GM12878 (cell line): ENCODE measurements around the gene LYRM2. TPM values are rescaled to one million over a fixed set of nuclear protein-coding genes. Genes with fewer than 3 reads are reported as not detected.

Source experiments
- ATAC-seq: fragments of 200-7000 bp; cut with Tn5 transposase; 3 replicates; pipeline ENCODE4 v1.9.1; 2020; ENCODE audit warnings: mild to moderate bottlenecking, moderate library complexity
- BruUV-seq: library from RNA; stranded (reverse); fragments of 400-500 nt; replicated peaks from 2 replicates; lab custom pipeline; 2021; lab: Mats Ljungman, UMichigan
- CTCF ChIA-PET: fragments of 300-600 bp; sonication (Branson Sonifier 250); formaldehyde crosslinking; extraction: SDS; loops from one replicate; lab custom pipeline; 2021; ENCODE audit warnings: inconsistent platforms; lab: Yijun Ruan, JAX
- POLR2A ChIA-PET: fragments of 350-600 bp; formaldehyde crosslinking; extraction: SDS; loops from one replicate; lab custom pipeline; 2021; ENCODE audit warnings: inconsistent platforms; lab: Charles Lee
- RAD21 ChIA-PET: fragments of 300-600 bp; sonication (Branson Sonifier 250); formaldehyde crosslinking; loops from one replicate; lab custom pipeline; 2023; ENCODE audit warnings: antibody characterized with exemption; ENCODE audit not compliant: unreplicated experiment; lab: Charles Lee
- SMC1A ChIA-PET: fragments of 300-600 bp; sonication (Branson Sonifier 250); formaldehyde crosslinking; loops from one replicate; lab custom pipeline; 2023; ENCODE audit not compliant: unreplicated experiment, uncharacterized antibody; lab: Charles Lee
- DNase-seq: peaks from one replicate; pipeline ENCODE4 v3.0.0-alpha.2; 2011; ENCODE audit warnings: low read depth, low spot score
- FAIRE-seq: peaks from 3 replicates; lab custom pipeline; 2011; peaks lifted over from hg19 to GRCh38; lab: Jason Lieb, UNC
- H2AFZ ChIP-seq: 2 replicates; pipeline ENCODE4 v1.6.0; 2011; ENCODE audit warnings: low read depth, low read length, control low read depth; ENCODE audit not compliant: control insufficient read depth
- H3K27ac ChIP-seq: 2 replicates; pipeline ENCODE4 v1.5.1; 2011; ENCODE audit warnings: control low read depth; ENCODE audit not compliant: control insufficient read depth, insufficient read depth
- H3K27me3 ChIP-seq, 2 experiments: replicated peaks in 1 of 2; 2 replicates each; pipeline versions ENCODE4 v1.6.0 to v1.6.1; 2011; ENCODE audit warnings: low read length in 1 of 2; ENCODE audit not compliant: control insufficient read depth in 2 of 2, insufficient read depth in 2 of 2
- H3K36me3 ChIP-seq, 2 experiments: 2 replicates each; pipeline ENCODE4 v1.5.1; 2011; ENCODE audit warnings: low read length in 1 of 2; ENCODE audit not compliant: control insufficient read depth in 2 of 2, insufficient read depth in 2 of 2
- H3K4me1 ChIP-seq: 2 replicates; pipeline ENCODE4 v1.6.1; 2011; ENCODE audit warnings: mild to moderate bottlenecking, low read length, moderate library complexity, mixed read lengths; ENCODE audit not compliant: control insufficient read depth, insufficient read depth
- H3K4me2 ChIP-seq: 2 replicates; pipeline ENCODE4 v1.6.0; 2011; ENCODE audit warnings: control low read depth; ENCODE audit not compliant: control insufficient read depth, insufficient read depth
- H3K4me3 ChIP-seq: fragments of 200-600 bp; sonication (generic); 2 replicates; pipeline ENCODE4 v1.5.1; 2016
- H3K79me2 ChIP-seq: 2 replicates; pipeline ENCODE4 v1.6.0; 2011; ENCODE audit warnings: low read length; ENCODE audit not compliant: control insufficient read depth, insufficient read depth
- H3K9ac ChIP-seq: 2 replicates; pipeline ENCODE4 v1.8.0; 2011; ENCODE audit warnings: low read length, control low read depth, mixed read lengths; ENCODE audit not compliant: control insufficient read depth, insufficient read depth
- H3K9me3 ChIP-seq: replicated peaks from 3 replicates; pipeline ENCODE4 v1.5.1; 2011; ENCODE audit warnings: mild to moderate bottlenecking, low read length; ENCODE audit not compliant: control insufficient read depth, insufficient read depth
- H4K20me1 ChIP-seq: 2 replicates; pipeline ENCODE4 v1.6.0; 2011; ENCODE audit not compliant: control insufficient read depth, insufficient read depth
- BHLHE40 ChIP-seq, 2 experiments: fragments of 450-650 bp in 1 of 2; IDR thresholded peaks; 2 replicates each; pipeline ENCODE4 v1.6.1; 2011 to 2017; ENCODE audit warnings: low read depth in 2 of 2, borderline replicate concordance in 1 of 2, improper control_type of control experiment in 1 of 2, low read length in 1 of 2, mild to moderate bottlenecking in 1 of 2
- CBX5 ChIP-seq: sonication (generic); IDR thresholded peaks from 2 replicates; pipeline ENCODE4 v1.6.1; 2016; ENCODE audit warnings: low read depth, moderate library complexity, mild to moderate bottlenecking, inconsistent platforms
- MEF2B ChIP-seq: fragments of 450-650 bp; IDR thresholded peaks from 2 replicates; pipeline ENCODE4 v1.6.1; 2018; ENCODE audit warnings: mild to moderate bottlenecking, moderate library complexity; ENCODE audit not compliant: partially characterized antibody, poor library complexity, severe bottlenecking
- NFXL1 ChIP-seq: fragments of 450-650 bp; IDR thresholded peaks from 2 replicates; pipeline ENCODE4 v1.6.1; 2017; ENCODE audit warnings: antibody characterized with exemption, mild to moderate bottlenecking, borderline replicate concordance
- NR2C1 ChIP-seq: fragments of 450-650 bp; IDR thresholded peaks from 2 replicates; pipeline ENCODE4 v1.6.1; 2017; ENCODE audit warnings: antibody characterized with exemption, mild to moderate bottlenecking, moderate library complexity
- RAD51 ChIP-seq: fragments of 450-650 bp; IDR thresholded peaks from 2 replicates; pipeline ENCODE4 v1.6.1; 2016; ENCODE audit warnings: moderate library complexity, mild to moderate bottlenecking, inconsistent platforms
- WGBS: methylation state at CpG from one replicate; pipeline ENCODE4 v1.1.6; 2016; ENCODE audit warnings: low lambda C conversion rate; ENCODE audit not compliant: insufficient replicate concordance, insufficient coverage; ENCODE audit errors: missing lambda C conversion rate; 5-methylcytosine and 5-hydroxymethylcytosine counted together
- in situ Hi-C: fragments of 300-500 bp; cut with MboI; formaldehyde crosslinking; loops from 9 replicates; pipeline ENCODE4 v1.14.3; 2018; ENCODE audit warnings: mixed read lengths
- intact Hi-C: fragments of 100-400 bp; cut with micrococcal nuclease; formaldehyde crosslinking; loops from one replicate; pipeline ENCODE4 v1.14.2; 2022; ENCODE audit not compliant: unreplicated experiment
- polyA plus RNA-seq, 11 experiments: library from polyadenylated mRNA; depleted of rRNA in 4 of 11; unstranded in 6 of 11; stranded (reverse) in 5 of 11; fragments of >200 nt; fragmentation: Nextera tagmentation in 4 of 11; fragmentation: Illumina TruSeq in 1 of 11; extraction: Ambion mirVana in 4 of 11; extraction: Trizol in 1 of 11; gene quantifications; 1 replicate in 1 of 11; 2 replicates in 10 of 11; pipeline versions ENCODE4 v1.2.1 to v1.2.3, GENCODE V29; 2011 to 2016; ENCODE audit warnings: inconsistent platforms in 2 of 11, missing spikeins in 2 of 11, low read depth in 1 of 11
- total RNA-seq, 4 experiments: library from RNA; depleted of rRNA in 3 of 4; stranded (reverse); fragments of >200 nt in 3 of 4; fragmentation: Illumina TruSeq in 1 of 4; extraction: Trizol in 1 of 4; gene quantifications; 2 replicates each; pipeline versions ENCODE4 v1.2.1 to v1.2.3, GENCODE V29; 2013 to 2021
- TF ChIP-seq, protein P1 (sequence below): fragments of 450-650 bp; IDR thresholded peaks from 2 replicates; pipeline ENCODE4 v1.6.1; 2017; ENCODE audit warnings: mild to moderate bottlenecking, moderate library complexity

Gene LYRM2
- total and polyA plus RNA-seq, 10 of the 15 experiments (the other 5 are each of a cell fraction or from before 2014, with no cell fraction given): 17.2 to 75.0 (median 30.9) TPM

- TF ChIP-seq, protein P1, sequence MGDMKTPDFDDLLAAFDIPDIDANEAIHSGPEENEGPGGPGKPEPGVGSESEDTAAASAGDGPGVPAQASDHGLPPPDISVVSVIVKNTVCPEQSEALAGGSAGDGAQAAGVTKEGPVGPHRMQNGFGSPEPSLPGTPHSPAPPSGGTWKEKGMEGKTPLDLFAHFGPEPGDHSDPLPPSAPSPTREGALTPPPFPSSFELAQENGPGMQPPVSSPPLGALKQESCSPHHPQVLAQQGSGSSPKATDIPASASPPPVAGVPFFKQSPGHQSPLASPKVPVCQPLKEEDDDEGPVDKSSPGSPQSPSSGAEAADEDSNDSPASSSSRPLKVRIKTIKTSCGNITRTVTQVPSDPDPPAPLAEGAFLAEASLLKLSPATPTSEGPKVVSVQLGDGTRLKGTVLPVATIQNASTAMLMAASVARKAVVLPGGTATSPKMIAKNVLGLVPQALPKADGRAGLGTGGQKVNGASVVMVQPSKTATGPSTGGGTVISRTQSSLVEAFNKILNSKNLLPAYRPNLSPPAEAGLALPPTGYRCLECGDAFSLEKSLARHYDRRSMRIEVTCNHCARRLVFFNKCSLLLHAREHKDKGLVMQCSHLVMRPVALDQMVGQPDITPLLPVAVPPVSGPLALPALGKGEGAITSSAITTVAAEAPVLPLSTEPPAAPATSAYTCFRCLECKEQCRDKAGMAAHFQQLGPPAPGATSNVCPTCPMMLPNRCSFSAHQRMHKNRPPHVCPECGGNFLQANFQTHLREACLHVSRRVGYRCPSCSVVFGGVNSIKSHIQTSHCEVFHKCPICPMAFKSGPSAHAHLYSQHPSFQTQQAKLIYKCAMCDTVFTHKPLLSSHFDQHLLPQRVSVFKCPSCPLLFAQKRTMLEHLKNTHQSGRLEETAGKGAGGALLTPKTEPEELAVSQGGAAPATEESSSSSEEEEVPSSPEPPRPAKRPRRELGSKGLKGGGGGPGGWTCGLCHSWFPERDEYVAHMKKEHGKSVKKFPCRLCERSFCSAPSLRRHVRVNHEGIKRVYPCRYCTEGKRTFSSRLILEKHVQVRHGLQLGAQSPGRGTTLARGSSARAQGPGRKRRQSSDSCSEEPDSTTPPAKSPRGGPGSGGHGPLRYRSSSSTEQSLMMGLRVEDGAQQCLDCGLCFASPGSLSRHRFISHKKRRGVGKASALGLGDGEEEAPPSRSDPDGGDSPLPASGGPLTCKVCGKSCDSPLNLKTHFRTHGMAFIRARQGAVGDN: no peak
- no peak for TF ChIP-seq NFXL1
- no peak for TF ChIP-seq NR2C1
- no peak for TF ChIP-seq BHLHE40 (IDR thresholded peaks at IDR 0.05; ENCODE audit: borderline replicate concordance in 1 of 2, low read depth in 2 of 2, low read length in 1 of 2)
- no peak for TF ChIP-seq MEF2B
- no peak for TF ChIP-seq CBX5
- no peak for TF ChIP-seq RAD51
- TF ChIP-seq, all 136 proteins: peak for 0
- WGBS: 19% methylated on average over 2 of the region's 2 CpGs
- H3K4me3 ChIP-seq: no peak overlapping the region
- SMC1A ChIA-PET: no interaction called here
- no peak overlapping the region for H3K4me2 ChIP-seq
- ATAC-seq (no peak), FAIRE-seq (no peak), DNase-seq (no peak)
- no peaks in the 10 kb centered on the region for H3K9me3 ChIP-seq
- H3K27me3 ChIP-seq: no peaks in the 10 kb centered on the region
- no peaks in the 10 kb centered on the region for H3K36me3 ChIP-seq
- in situ Hi-C loops (no loop called here), intact Hi-C loops (no loop called here)
- POLR2A ChIA-PET: no interaction called here
- no peak overlapping the region for H3K9ac ChIP-seq
- CTCF ChIA-PET: interaction anchor here (0.8 to 1.1 kb wide), 2 partner anchors 75 to 91 kb away, joined by 4 read pairs; partner anchors contain the start of gene ANKRD6
- no peaks in the 10 kb centered on the region for H3K4me1 ChIP-seq
- no peak overlapping the region for H3K27ac ChIP-seq
- no peaks in the 10 kb centered on the region for H3K79me2 ChIP-seq
- no peak overlapping the region for H2AFZ ChIP-seq
- RAD21 ChIA-PET: no interaction called here
- no TSS peak for BruUV-seq
- H4K20me1 ChIP-seq: no peaks in the 10 kb centered on the region
These were observed 115.8 kb downstream of the LYRM2 start for GRCh38 chr6:89522778-89523177.
